GM19372 (cell line): ENCODE measurements around the gene CCDC82.

Experiments used
- ATAC-seq: cut with Tn5 transposase; IDR thresholded peaks from one replicate; pipeline ENCODE4 v1.9.1; 2021; ENCODE audit warnings: mild to moderate bottlenecking, low read depth, moderate library complexity; ENCODE audit not compliant: unreplicated experiment

Gene CCDC82

GRCh38 chr11:96309643-96310017, 80.1 kb downstream of the CCDC82 start:
- no peak for ATAC-seq

- no peak for ATAC-seq
These were observed 80.6 kb downstream of the CCDC82 start for GRCh38 chr11:96309016-96309642.

- ATAC-seq, result no peak
These were observed 82.0 kb downstream of the CCDC82 start for GRCh38 chr11:96307776-96308140.

GRCh38 chr11:96306933-96307775, 82.6 kb downstream of the CCDC82 start:
- ATAC-seq, result no peak

- ATAC-seq, result no peak
These were observed 83.1 kb downstream of the CCDC82 start for GRCh38 chr11:96306600-96306932.

- no peak for ATAC-seq
These were observed 83.6 kb downstream of the CCDC82 start for GRCh38 chr11:96306071-96306470.

GRCh38 chr11:96303980-96304379, 85.7 kb downstream of the CCDC82 start:
- ATAC-seq, result no peak

GRCh38 chr11:96303064-96303463, 86.6 kb downstream of the CCDC82 start:
- no peak for ATAC-seq
